GM19438 (cell line): Measurements from ENCODE around the gene KIAA1549.

Source experiments
- ATAC-seq: cut with Tn5 transposase; IDR thresholded peaks from one replicate; pipeline ENCODE4 v1.9.1; 2021; ENCODE audit warnings: low read depth; ENCODE audit not compliant: unreplicated experiment

KIAA1549 gene

DNA sequence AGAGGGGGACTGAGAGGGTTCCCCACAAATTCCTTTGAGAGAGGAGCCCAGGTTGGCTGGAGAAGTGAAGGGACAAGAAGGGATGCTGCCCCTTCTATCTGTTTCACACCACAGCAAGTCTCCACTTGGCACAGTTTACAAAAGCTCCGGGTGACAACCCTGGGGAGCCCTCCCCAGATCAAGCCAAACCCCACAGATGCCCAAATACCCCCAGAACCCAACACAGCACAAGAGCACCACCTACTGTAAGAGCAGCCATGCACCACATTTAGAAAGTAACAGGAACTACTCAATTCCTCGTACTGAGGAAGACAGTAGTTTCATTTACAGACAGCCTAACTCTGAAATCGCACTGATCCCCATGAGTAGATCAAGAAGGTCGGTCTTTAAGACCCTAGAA, 115.3 kb downstream of the KIAA1549 start:
- ATAC-seq, result no peak

DNA sequence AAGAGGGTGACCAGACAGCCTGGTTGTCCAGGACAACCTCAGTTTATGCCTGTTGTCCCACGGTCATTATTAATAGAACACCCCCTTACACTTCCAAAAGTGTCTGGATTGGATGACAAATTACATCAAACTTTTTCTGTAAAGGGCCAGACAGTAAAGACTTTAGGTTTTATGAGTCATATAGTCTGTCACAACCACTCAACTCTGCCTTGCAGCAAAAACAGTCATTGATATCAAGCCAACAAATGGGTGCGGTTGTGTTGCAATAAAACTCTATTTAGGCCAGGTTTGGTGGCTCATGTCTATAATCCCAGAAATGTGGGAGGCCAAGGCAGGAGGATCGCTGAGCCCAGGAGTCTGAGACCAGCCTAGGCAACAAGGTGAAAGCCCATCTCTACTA, 116.5 kb downstream of the KIAA1549 start:
- no peak for ATAC-seq

DNA sequence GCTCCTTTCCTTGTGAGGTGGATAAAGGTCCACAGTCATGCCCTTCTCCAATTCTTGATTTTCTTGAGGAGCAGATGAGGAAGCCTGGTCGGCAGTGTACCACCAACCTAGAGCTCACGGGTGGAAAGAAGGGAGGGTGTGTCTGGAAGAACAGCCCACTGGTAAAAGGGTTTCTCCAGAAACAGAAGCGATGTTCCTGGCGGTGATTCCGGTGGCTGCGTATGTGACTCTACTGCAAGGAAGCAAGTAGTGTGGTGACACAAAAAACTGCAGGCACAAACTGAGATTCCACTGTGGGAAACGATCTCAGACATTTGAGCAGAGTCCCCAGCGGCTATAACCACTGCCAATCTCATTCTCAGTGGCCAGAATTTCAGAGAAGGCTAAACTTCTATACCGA, 117.3 kb downstream of the KIAA1549 start:
- ATAC-seq, result no peak

DNA sequence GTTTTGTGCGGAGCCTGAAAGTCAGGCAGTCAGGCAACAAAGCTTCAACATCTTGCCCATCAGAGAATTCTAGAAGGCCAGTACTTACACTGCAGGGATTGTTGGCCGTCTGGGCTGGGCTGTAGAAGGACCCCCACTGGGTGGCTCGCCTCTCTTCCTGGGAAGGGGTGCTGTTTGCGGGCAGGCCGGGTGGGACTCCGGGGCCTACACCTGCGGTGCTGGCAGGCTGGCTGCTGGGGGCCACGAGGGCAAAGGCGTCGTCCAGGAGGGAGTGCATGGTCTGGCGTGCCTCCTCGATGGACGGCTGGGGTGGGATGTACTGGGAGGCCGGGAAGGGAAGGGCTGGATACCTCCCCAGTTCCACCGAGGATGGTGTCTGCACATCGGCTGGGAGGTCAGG, 120.1 kb downstream of the KIAA1549 start:
- ATAC-seq, result no peak

DNA sequence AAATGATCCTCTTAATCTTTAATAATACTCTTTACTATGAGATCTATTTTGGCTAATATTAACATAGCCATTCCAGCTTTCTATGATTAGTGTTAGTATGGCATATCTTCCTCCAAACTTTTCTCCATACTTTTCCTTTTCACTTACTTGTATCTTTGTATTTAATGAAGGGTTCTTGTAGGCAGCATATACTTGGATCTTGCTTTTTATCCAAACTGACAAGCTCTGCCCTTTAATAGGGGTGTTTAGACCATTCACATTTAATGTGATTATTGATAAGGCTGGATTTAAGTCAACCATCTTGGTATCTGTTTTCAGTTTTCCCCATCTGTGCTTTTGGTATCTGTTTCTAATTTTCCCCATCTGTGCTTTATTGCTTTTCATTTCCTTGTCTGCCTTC, 123.5 kb downstream of the KIAA1549 start:
- ATAC-seq, result no peak

DNA sequence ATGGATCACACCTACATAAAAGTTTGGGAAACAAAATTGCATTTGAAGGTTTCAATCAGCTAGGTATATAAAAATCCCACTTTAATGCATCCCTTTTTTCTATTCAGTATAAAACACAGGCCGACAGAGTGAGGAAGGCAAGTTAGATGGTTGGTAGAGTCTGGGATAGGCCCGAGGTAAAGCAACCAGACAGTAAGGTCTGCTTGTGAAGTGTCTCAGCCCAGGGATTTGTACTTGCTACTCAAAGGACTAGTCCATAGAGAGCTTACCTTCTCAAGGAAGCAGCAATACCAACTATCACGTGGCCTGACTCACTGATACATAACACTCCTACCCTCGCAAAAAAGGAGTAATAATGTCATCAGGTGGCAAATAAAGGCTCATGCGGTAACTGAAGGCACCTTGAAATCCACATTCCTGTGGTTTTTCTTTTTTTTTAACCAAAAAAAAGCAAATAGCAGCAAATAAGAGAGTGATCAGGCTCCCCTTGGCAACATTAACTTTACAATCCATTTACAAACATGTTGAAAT, 127.0 kb downstream of the KIAA1549 start:
- no peak for ATAC-seq

DNA sequence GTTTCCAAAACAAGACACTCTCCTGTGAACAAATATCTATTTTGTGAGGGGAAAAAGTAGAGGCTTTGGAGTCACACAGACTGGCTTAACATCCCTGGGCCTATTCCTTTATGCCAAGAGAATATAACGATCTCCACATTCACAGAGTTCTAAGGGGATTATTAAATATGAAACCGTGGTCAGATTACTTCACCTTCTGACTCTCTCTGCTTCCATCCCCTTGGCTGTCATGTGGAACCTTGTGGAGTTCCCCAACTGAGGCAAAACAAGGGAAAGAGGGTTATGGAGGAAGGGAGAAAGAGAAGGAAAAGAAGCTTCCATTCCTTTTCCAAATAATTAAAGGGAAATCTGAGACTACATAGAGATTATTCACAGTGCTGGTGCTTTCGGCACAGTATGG, 127.7 kb downstream of the KIAA1549 start:
- no peak for ATAC-seq

DNA sequence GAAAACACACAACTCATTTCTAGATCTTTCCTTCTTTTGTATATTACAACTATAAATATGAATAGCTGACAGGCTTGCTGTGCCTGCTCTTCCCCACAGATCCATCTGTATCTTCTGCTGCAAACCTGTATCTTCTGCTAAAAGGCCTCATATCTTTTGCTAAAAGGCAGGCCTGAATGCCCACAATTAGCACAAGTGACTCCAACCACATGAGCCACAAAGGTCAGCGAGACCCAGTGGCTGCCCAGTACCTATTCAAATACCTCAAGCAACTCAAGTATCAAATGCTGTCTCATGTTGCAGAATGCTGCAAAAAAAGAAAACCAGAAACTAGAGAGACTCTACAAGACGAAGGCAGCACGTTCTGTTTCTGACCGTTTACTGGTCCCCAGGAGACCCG, 128.7 kb downstream of the KIAA1549 start:
- ATAC-seq, result no peak

DNA sequence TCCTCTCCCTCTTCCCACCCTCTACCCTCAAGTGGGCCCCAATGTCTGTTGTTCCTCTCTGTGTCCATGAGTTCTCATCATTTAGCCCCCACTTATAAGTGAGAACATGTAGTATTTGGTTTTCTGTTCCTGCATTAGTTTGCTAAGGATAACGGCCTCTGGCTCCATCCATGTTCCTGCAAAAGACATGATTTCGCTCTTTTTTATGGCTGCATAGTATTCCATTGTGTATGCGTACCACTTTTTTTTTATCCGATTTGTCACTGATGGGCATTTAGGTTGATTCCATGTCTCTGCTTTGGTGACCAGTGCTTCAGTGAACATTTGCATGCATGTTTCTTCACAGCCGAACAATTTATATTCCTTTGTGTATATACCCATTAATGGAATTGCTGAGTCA, 131.5 kb downstream of the KIAA1549 start:
- no peak for ATAC-seq

DNA sequence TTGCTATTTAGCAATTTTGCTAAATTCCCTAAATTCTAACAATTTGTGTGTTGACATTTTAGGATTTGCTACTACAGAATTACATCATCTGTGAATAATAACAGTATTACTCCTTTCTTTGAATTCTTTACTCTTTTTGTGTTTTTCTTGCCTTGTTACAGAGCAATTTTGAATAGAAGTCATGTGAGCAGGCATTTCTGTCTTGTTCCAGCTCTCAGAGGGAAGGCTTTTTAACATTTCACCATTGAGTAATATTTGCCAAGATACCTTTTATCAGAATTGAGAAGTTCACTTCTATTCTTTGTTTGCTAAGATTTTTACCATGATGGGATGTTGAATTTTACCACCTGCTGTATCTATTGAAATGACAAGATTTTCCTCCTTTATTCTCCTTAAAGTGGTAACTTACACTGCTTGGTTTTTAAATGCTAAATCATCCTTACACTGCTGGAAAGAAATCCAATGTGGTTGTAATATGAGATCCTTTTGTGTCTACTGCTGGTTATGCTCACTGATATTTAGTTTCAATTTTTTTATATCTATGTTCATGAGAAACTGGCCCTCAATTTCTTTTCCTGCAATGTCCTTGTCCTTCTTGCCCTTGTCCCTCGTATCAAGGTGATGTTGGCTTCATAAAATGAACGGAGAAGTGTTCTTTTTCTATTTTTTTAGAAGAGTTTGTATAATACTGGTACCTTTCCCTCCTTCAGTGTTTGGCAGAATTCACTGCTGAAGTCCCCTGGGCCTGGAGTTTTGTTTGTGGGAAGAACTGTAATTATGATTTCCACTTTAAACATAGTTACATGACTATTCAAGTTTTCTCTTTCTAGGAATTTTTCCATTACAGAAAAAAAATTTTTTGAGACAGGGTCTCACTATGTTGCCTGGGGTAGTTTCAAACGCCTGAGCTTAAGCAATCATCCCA, 132.9 kb downstream of the KIAA1549 start:
- ATAC-seq, result no peak

DNA sequence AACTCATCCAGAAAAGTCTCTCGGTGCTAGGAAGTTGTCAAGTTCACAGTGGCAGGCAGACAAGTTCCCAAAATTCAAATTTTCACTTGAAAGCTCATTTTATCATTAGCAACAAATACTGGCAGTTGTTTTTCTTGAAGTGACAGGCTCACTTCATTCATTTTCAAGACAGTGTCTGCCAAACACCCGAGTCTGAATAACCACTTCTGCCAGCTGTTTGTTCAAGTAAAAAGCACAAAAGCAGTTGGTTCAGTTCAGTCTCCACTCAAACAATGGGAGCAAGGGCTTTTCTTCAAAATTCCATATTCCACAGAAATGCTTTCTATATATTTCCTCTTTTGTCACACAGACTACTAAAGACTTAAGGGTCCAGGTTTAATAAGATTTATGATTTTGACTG, 135.5 kb downstream of the KIAA1549 start:
- ATAC-seq, result no peak

DNA sequence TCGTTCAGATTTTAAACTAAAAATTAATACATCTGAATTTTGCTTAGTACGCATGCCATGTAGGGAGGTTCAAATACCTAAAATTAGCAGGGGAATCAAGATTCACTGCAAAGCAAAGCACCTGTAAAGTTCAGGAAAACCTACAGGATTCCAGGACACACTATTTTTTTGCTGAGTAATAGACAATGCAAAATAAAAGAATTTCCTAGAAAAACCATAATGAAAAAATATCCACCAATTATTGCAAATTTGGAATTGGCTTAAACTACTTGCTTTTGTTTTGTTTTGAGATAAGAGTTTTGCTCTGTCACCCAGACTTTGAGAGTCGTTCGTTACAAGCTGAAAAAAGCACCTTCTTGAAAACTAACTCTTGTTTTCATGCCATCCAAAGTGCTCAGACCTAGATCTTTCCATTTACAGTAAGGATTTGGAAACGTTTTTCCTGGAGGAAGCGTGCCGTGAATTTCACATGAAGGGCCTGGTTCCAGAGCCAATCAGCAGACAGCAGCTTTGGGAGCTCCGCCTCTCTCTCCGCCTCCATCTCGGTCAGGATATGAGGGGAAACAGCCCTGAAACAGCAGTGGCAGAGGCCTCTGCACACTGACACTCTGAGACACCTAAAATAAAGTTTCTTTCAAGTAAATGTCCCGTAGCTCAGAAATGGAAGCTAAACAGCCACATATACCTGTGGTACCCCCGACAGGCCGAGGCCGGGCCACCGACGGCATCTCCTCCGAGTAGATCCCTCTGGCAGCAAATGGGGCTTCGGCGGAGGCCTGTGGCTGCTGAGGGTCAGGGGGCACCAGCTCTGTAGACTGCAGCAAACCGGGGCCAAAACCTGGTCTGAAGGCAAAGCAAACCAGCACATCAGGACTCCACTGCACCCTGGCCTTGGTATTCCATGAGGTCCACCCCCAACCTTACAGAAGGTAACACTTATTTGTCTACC, 137.3 kb downstream of the KIAA1549 start:
- no peak for ATAC-seq

DNA sequence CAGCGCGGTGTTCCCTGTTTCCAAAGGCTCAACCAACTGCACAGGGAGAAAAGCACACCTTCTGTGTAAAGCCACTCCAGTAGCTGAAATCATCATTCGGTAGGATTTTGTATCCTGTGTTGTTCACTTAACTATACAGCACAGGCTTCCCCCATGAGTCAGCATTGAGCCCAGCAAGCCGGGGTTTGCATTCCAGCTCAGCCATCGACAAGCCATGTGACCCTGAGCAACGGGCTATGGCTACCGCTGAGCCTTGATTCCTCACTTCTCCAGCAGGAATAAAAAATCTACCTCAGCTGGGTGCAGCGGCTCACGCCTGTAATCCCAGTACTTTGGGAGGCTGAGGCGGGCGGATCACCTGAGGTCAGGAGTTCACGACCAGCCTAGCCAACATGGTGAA, 139.1 kb downstream of the KIAA1549 start:
- ATAC-seq, result no peak

DNA sequence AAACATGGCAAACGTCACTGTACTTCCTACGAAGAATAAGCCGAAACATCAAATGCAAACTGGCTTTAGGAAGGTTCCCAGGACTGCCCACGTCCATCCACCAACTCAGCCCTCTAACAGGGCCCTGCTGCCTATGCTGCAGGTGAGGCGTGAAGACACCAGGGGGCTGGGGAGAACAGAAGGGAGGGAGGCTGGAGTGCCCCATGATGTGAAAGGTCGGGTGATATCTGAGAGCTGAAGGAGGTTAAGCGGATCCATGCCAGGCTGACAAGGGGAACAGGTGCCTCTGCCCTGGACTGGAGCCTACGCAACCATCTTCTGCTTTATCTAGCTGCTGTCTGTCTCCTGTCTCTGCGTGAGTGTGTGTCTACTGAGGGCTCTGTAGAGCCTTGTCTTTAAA, 143.0 kb downstream of the KIAA1549 start:
- ATAC-seq, result no peak

DNA sequence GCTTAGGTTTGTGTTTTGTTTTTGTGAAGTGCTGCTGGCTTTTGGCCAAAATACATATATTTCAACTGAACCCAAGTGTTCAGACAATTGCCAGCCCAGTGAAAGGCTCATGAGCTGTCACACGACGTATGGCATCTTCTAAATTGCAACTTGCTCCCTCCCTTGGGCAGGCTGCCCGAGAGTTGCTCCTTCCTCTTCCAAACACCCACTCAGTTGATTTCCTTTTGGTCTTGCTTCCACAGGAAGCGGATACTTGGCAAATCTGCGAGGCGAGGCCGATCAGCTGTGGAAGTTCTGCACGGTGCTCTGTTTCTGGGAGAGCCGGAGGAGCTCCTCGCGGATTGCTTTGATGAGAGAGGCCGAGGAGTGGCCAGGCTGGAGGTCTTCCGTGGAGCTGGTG, 143.6 kb downstream of the KIAA1549 start:
- ATAC-seq, result no peak

DNA sequence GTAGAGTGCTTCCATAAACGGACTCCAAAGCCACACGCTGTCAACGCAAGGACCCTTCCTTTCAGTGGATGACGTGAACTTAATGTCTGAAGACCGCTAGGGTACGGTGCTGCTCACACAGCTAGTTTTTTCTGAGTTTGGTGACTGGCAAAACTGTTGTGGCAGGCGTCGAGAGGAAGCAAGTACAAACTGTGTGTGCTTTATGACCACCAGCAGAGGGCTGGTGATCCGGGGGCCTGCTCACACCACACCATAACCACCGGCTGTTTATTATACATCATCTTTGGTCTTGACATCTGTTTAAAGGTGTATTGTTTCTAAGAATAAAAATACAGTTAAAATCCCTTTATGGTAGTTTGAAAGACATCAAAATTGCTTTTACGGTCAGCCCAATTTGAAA, 146.1 kb downstream of the KIAA1549 start:
- ATAC-seq, result no peak

DNA sequence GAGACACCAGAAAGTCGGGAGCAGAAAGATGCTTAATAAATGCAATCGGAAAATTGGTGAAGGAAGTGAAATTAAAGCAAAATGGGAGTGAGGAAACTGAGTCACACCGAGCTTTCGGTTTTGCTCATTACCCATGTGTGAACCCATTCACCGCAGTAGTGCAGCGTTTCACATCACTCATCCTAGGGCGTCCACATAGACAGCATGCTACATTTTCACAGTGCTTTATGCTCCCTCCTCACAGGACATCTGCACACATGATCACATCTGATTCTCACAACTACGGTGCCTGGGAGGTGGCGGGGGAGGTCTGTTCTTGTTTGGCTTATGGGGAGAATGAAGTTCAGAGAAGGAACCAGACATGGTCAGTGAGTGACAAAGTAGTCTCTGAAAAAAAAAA, 146.6 kb downstream of the KIAA1549 start:
- ATAC-seq, result no peak

DNA sequence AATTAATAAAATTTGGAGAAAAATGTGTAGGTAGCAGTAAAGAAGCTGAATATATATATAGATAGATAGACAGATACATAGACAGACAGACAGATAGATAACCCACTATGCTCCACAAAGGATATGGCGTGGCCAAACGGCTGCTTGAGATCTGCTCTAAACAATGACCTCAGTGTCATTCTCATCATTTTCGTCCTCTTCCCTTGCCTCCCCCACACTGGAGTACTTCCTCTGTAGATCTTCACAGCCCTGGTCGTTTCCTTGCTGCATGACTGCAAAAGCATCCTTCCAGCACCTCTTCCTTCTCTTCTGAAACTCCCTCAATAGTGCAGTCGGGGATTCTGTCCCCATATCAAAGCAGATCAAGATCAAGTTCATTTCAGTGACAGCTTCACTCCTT, 147.6 kb downstream of the KIAA1549 start:
- no peak for ATAC-seq

DNA sequence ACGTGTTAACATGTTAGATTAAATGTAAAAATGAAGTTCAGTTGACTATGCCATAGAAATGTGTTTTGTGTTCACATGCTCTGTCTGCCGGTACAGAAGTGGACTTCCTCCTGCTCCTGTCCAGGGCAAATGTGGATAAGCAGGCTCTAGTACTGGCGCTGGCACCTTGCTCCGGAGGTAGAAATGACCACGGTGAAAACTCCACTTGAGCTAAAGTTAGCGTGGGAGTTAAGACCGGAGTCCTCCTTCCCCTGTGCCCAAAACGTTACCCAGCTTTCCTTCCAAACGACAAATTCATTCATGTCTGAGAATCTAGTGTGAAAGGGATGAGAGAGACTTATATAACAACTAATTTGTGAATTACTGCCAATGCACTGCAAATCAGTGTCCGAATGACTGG, 148.2 kb downstream of the KIAA1549 start:
- ATAC-seq, result no peak

DNA sequence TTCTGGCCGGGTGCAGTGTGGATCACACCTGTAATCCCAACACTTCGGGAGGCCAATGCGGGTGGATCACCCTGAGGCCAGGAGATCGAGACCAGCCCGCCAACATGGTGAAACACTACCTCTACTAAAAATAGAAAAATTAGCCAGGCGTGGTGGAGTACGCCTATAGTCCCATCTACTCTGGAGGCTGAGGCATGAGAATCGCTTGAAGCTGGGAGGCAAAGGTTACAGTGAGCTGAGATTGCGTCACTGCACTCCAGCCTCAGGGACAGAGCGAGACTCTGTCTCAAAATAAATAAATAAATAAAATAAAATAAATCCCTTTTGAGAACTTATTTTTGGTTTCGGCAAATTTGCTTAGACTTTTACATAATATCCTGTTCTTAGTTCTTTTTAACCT, 151.9 kb downstream of the KIAA1549 start:
- no peak for ATAC-seq

DNA sequence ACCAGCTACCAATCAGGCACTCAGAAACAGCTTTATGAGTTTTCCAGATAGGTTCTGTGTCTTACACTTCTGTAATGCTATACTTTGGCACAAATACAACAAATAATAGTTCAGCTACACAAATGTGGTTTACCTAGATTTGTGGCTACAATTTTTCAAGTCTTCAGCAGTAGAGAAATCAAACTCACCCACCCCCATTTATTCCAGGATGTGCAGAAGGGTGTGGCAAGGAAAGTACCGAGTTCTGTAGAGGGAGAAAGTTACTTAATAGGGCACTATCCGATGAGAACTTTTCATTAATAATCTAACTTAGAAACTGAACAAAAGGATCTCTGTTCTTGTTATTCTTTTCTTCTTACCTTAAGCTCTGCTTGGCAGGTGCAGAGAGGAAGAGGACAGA, 152.9 kb downstream of the KIAA1549 start:
- no peak for ATAC-seq
